Measurements from ENCODE around the gene ZC3H18. TPM values are rescaled to one million over a fixed set of nuclear protein-coding genes. Genes with fewer than 3 reads are reported as not detected.

ZC3H18 gene
- total RNA-seq, 1 donor from 2014 or later, result 21.3 TPM

- H3K27me3 ChIP-seq (ENCODE audit: low read depth), result no peaks in the 10 kb centered on the region
- no peak overlapping the region for H3K4me3 ChIP-seq
- no peaks in the 10 kb centered on the region for H3K9me3 ChIP-seq (replicated peaks)
- intact Hi-C loops (cut with micrococcal nuclease), result no loop called here
- no peak for DNase-seq
- H3K4me1 ChIP-seq, result peaks cover 11% of the 10 kb centered on the region
- TF ChIP-seq CTCF (IDR thresholded peaks at IDR 0.05; ENCODE audit: borderline replicate concordance), result no peak
- H3K27ac ChIP-seq (replicated peaks), result no peak overlapping the region
- H3K36me3 ChIP-seq, result peaks cover 68% of the 10 kb centered on the region
These were observed 10.8 kb downstream of the ZC3H18 start for GRCh38 chr16:88581033-88581432.

GRCh38 chr16:88582912-88583575, 12.8 kb downstream of the ZC3H18 start:
- no peak overlapping the region for H3K4me3 ChIP-seq
- peaks cover 65% of the 10 kb centered on the region for H3K36me3 ChIP-seq
- no peaks in the 10 kb centered on the region for H3K9me3 ChIP-seq (replicated peaks)
- TF ChIP-seq CTCF (IDR thresholded peaks at IDR 0.05; ENCODE audit: borderline replicate concordance), result no peak
- peaks cover 11% of the 10 kb centered on the region for H3K4me1 ChIP-seq
- H3K27me3 ChIP-seq (ENCODE audit: low read depth), result no peaks in the 10 kb centered on the region
- H3K27ac ChIP-seq (replicated peaks), result no peak overlapping the region
- DNase-seq, result no peak
- intact Hi-C loops (cut with micrococcal nuclease), result no loop called here

- H3K27ac ChIP-seq (replicated peaks), result no peak overlapping the region
- no peak for TF ChIP-seq CTCF (IDR thresholded peaks at IDR 0.05; ENCODE audit: borderline replicate concordance)
- H3K27me3 ChIP-seq (ENCODE audit: low read depth), result no peaks in the 10 kb centered on the region
- peaks cover 64% of the 10 kb centered on the region for H3K36me3 ChIP-seq
- H3K4me1 ChIP-seq, result peaks cover 11% of the 10 kb centered on the region
- H3K9me3 ChIP-seq (replicated peaks), result no peaks in the 10 kb centered on the region
- no peak overlapping the region for H3K4me3 ChIP-seq
- intact Hi-C loops (cut with micrococcal nuclease), result no loop called here
- no peak for DNase-seq
These were observed 14.5 kb downstream of the ZC3H18 start for GRCh38 chr16:88584676-88585075.

- no peak for TF ChIP-seq CTCF (IDR thresholded peaks at IDR 0.05; ENCODE audit: borderline replicate concordance)
- DNase-seq, result no peak
These were observed 15.1 kb downstream of the ZC3H18 start for GRCh38 chr16:88585269-88585668.

GRCh38 chr16:88585927-88586581, 15.9 kb downstream of the ZC3H18 start:
- H3K36me3 ChIP-seq, result peaks cover 64% of the 10 kb centered on the region
- TF ChIP-seq CTCF (IDR thresholded peaks at IDR 0.05; ENCODE audit: borderline replicate concordance), result no peak
- H3K27ac ChIP-seq (replicated peaks), result no peak overlapping the region
- H3K27me3 ChIP-seq (ENCODE audit: low read depth), result no peaks in the 10 kb centered on the region
- H3K4me3 ChIP-seq, result no peak overlapping the region
- H3K9me3 ChIP-seq (replicated peaks), result no peaks in the 10 kb centered on the region
- DNase-seq, result no peak
- H3K4me1 ChIP-seq, result peaks cover 11% of the 10 kb centered on the region
- intact Hi-C loops (cut with micrococcal nuclease), result no loop called here

More at GRCh38 chr16:88585269-88585668, 15.1 kb downstream of the ZC3H18 start:
- no peak overlapping the region for H3K27ac ChIP-seq (replicated peaks)
- intact Hi-C loops (cut with micrococcal nuclease), result no loop called here
- no peaks in the 10 kb centered on the region for H3K27me3 ChIP-seq (ENCODE audit: low read depth)
- peaks cover 69% of the 10 kb centered on the region for H3K36me3 ChIP-seq
- no peak overlapping the region for H3K4me3 ChIP-seq
- H3K4me1 ChIP-seq, result peaks cover 11% of the 10 kb centered on the region
- H3K9me3 ChIP-seq (replicated peaks), result no peaks in the 10 kb centered on the region

Measured in left ventricle myocardium inferior (tissue), 1 donor.